Measurements from ENCODE around the gene RENBP.

DNA sequence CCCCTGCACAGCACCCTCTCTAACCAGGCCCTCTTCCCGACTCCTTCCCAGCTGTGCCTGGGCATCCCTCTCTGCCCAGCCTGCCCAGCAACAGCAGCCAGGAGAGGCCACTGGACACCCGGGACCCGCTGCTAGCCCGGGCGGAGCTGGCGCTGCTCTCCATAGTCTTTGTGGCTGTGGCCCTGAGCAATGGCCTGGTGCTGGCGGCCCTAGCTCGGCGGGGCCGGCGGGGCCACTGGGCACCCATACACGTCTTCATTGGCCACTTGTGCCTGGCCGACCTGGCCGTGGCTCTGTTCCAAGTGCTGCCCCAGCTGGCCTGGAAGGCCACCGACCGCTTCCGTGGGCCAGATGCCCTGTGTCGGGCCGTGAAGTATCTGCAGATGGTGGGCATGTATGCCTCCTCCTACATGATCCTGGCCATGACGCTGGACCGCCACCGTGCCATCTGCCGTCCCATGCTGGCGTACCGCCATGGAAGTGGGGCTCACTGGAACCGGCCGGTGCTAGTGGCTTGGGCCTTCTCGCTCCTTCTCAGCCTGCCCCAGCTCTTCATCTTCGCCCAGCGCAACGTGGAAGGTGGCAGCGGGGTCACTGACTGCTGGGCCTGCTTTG, 38.9 kb downstream of the RENBP start:
- TF ChIP-seq, protein P1, sequence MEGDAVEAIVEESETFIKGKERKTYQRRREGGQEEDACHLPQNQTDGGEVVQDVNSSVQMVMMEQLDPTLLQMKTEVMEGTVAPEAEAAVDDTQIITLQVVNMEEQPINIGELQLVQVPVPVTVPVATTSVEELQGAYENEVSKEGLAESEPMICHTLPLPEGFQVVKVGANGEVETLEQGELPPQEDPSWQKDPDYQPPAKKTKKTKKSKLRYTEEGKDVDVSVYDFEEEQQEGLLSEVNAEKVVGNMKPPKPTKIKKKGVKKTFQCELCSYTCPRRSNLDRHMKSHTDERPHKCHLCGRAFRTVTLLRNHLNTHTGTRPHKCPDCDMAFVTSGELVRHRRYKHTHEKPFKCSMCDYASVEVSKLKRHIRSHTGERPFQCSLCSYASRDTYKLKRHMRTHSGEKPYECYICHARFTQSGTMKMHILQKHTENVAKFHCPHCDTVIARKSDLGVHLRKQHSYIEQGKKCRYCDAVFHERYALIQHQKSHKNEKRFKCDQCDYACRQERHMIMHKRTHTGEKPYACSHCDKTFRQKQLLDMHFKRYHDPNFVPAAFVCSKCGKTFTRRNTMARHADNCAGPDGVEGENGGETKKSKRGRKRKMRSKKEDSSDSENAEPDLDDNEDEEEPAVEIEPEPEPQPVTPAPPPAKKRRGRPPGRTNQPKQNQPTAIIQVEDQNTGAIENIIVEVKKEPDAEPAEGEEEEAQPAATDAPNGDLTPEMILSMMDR (IDR thresholded peaks at IDR 0.05; ENCODE audit: low read length), result no peak
- TF ChIP-seq EZH2phosphoT487 (IDR thresholded peaks at IDR 0.05; ENCODE audit: low read length), result no peak

All from MM.1S (cell line).